ENCODE data around the gene RAN. TPM values are rescaled to one million over a fixed set of nuclear protein-coding genes. Genes with fewer than 3 reads are reported as not detected.
A peak's percentile ranks its signal among the peaks of the same experiment; 100 is the strongest.

The RAN gene
- total and polyA plus RNA-seq, 8 donors: 431 to 665 (median 563) TPM

- Histone ChIP-seq H3K36me3 (no peaks in the 10 kb centered on the region), H3K27me3 (peaks cover 0 to 8% of the 10 kb centered on the region in 2 donors), H3K9me3 (no peaks in the 10 kb centered on the region), H3K4me1 (peaks cover 9 to 31% of the 10 kb centered on the region in 2 donors), H3K4me3 (peak overlapping the region; percentile 64 to 78), H3K27ac (peak overlapping the region; percentile 3 to 73)
- intact Hi-C loops (cut with DNase I): no loop called here
- ATAC-seq: peak; percentile 74
- TF ChIP-seq CTCF (IDR thresholded peaks at IDR 0.05): no peak
- peak in 2 of 4 donors; percentile 25 to 37 for DNase-seq
Measured at GRCh38 chr12:130838284-130838950, 33.4 kb upstream of the RAN start.

- H3K27ac ChIP-seq: peak within 1 kb of the TSS; percentile 3 to 73
- no peak for TF ChIP-seq CTCF (IDR thresholded peaks at IDR 0.05)
- ATAC-seq (peak; percentile 97), DNase-seq (peak; percentile 85 to 97 (median 88))
- no peaks in the 10 kb centered on the region for H3K36me3 ChIP-seq
- peaks cover 9 to 25% of the 10 kb centered on the region in 2 donors for H3K4me1 ChIP-seq
- intact Hi-C loops (cut with DNase I): no loop called here
- peaks cover 0 to 8% of the 10 kb centered on the region in 2 donors for H3K27me3 ChIP-seq
- H3K4me3 ChIP-seq: peak within 1 kb of the TSS; percentile 64 to 78
- H3K9me3 ChIP-seq: no peaks in the 10 kb centered on the region
Measured at GRCh38 chr12:130838951-130839769, 32.7 kb upstream of the RAN start, which contains the start of gene STX2. Gene STX2 (minus strand): TSS chr12:130839250. CDS start chr12:130839099, 151 bp downstream.

GRCh38 chr12:130839770-130840404, 32.0 kb upstream of the RAN start:
- Histone ChIP-seq H3K9me3 (no peaks in the 10 kb centered on the region), H3K27me3 (peaks cover 0 to 8% of the 10 kb centered on the region in 2 donors), H3K36me3 (no peaks in the 10 kb centered on the region), H3K4me3 (peak overlapping the region; percentile 32 to 78), H3K27ac (peak overlapping the region in 1 of 2 donors; percentile 45), H3K4me1 (peaks cover 9 to 25% of the 10 kb centered on the region in 2 donors)
- DNase-seq (no peak), ATAC-seq (no peak)
- no peak for TF ChIP-seq CTCF (IDR thresholded peaks at IDR 0.05)
- intact Hi-C loops (cut with DNase I): no loop called here

- Histone ChIP-seq H3K36me3 (no peaks in the 10 kb centered on the region), H3K27ac (no peak overlapping the region), H3K27me3 (no peaks in the 10 kb centered on the region), H3K4me3 (no peak overlapping the region), H3K9me3 (peaks cover 0 to 4% of the 10 kb centered on the region in 2 donors), H3K4me1 (no peaks in the 10 kb centered on the region)
- DNase-seq (no peak), ATAC-seq (no peak)
- TF ChIP-seq CTCF (IDR thresholded peaks at IDR 0.05): no peak
- intact Hi-C loops (cut with DNase I): no loop called here
Measured at GRCh38 chr12:130846369-130846768, 25.5 kb upstream of the RAN start.
